G401 (cell line): ENCODE results near the gene LRIG1. TPM values are rescaled to one million over a fixed set of nuclear protein-coding genes. Genes with fewer than 3 reads are reported as not detected.

Source experiments
- DNase-seq: peaks from one replicate; pipeline ENCODE4 v3.0.0-alpha.2; 2015; ENCODE audit warnings: low spot score
- in situ Hi-C: cut with HindIII; loops from 2 replicates; pipeline ENCODE4 v1.10.0; 2016; ENCODE audit warnings: low sequenced_read_pairs, mixed read lengths
- total RNA-seq: library from RNA; depleted of rRNA; stranded (reverse); fragments of >200 nt; shearing (Covaris generic); gene quantifications from 2 replicates; pipeline ENCODE4 v1.2.3, GENCODE V29; 2014

LRIG1 gene
- total RNA-seq, 1 experiment from 2014 or later: 1.7 TPM

- peak; percentile 59 for DNase-seq
- in situ Hi-C loops: no loop called here
Measured at GRCh38 chr3:66381626-66382025, 119.2 kb downstream of the LRIG1 start.

- no peak for DNase-seq
- in situ Hi-C loops: no loop called here
Measured at GRCh38 chr3:66380200-66380932, 120.5 kb downstream of the LRIG1 start.

GRCh38 chr3:66379565-66379964, 121.3 kb downstream of the LRIG1 start:
- no peak for DNase-seq
- in situ Hi-C loops: no loop called here

- DNase-seq: no peak
- in situ Hi-C loops: no loop called here
Measured at GRCh38 chr3:66378256-66378655, 122.6 kb downstream of the LRIG1 start.

GRCh38 chr3:66377800-66378199, 123.0 kb downstream of the LRIG1 start:
- no peak for DNase-seq
- in situ Hi-C loops: no loop called here

GRCh38 chr3:66376568-66376967, 124.3 kb downstream of the LRIG1 start:
- no peak for DNase-seq
- in situ Hi-C loops: no loop called here

GRCh38 chr3:66372681-66373350, 128.0 kb downstream of the LRIG1 start:
- DNase-seq: no peak
- in situ Hi-C loops: no loop called here

- in situ Hi-C loops: no loop called here
- no peak for DNase-seq
Measured at GRCh38 chr3:66371432-66371831, 129.4 kb downstream of the LRIG1 start.

GRCh38 chr3:66370179-66370578, 130.6 kb downstream of the LRIG1 start:
- no peak for DNase-seq

GRCh38 chr3:66367979-66368378, 132.8 kb downstream of the LRIG1 start:
- in situ Hi-C loops: no loop called here
- DNase-seq: no peak

More at GRCh38 chr3:66370179-66370578, 130.6 kb downstream of the LRIG1 start:
- in situ Hi-C loops: no loop called here

- in situ Hi-C loops: no loop called here
- no peak for DNase-seq
Measured at GRCh38 chr3:66366747-66367146, 134.1 kb downstream of the LRIG1 start.

GRCh38 chr3:66365080-66365479, 135.7 kb downstream of the LRIG1 start:
- in situ Hi-C loops: no loop called here
- DNase-seq: no peak

- DNase-seq: no peak
- in situ Hi-C loops: no loop called here
Measured at GRCh38 chr3:66363148-66363547, 137.7 kb downstream of the LRIG1 start.

- in situ Hi-C loops: no loop called here
- no peak for DNase-seq
Measured at GRCh38 chr3:66362541-66362941, 138.3 kb downstream of the LRIG1 start.

GRCh38 chr3:66361356-66361755, 139.5 kb downstream of the LRIG1 start:
- in situ Hi-C loops: no loop called here
- DNase-seq: no peak

GRCh38 chr3:66355997-66356396, 144.8 kb downstream of the LRIG1 start:
- in situ Hi-C loops: no loop called here
- no peak for DNase-seq

GRCh38 chr3:66355394-66355793, 145.4 kb downstream of the LRIG1 start:
- no peak for DNase-seq
- in situ Hi-C loops: no loop called here

GRCh38 chr3:66354001-66354400, 146.8 kb downstream of the LRIG1 start:
- in situ Hi-C loops: no loop called here
- DNase-seq: no peak

GRCh38 chr3:66353530-66353929, 147.3 kb downstream of the LRIG1 start:
- in situ Hi-C loops: no loop called here

GRCh38 chr3:66353039-66353438, 147.8 kb downstream of the LRIG1 start:
- DNase-seq: no peak
- in situ Hi-C loops: no loop called here

More at GRCh38 chr3:66353530-66353929, 147.3 kb downstream of the LRIG1 start:
- no peak for DNase-seq

GRCh38 chr3:66350601-66351000, 150.2 kb downstream of the LRIG1 start:
- no peak for DNase-seq
- in situ Hi-C loops: no loop called here
